HFF-Myc (cell line): ENCODE data around the gene MCF2L2.
A peak's percentile ranks its signal among the peaks of the same experiment; 100 is the strongest.

ENCODE experiments used
- DNase-seq: peaks from one replicate; pipeline ENCODE4 v3.0.0-alpha.2; 2011; ENCODE audit warnings: low read depth; ENCODE audit errors: extremely low read depth
- H3K4me3 ChIP-seq: replicated peaks from 2 replicates; pipeline ENCODE4 v1.5.1; 2011; ENCODE audit warnings: low read depth, mild to moderate bottlenecking, control low read depth, low read length
- TF ChIP-seq, protein P1 (sequence below): IDR thresholded peaks from 2 replicates; pipeline ENCODE4 v1.5.1; 2012; ENCODE audit warnings: mild to moderate bottlenecking, low read depth, low read length, control low read depth; ENCODE audit errors: missing control alignments

Gene MCF2L2

DNA sequence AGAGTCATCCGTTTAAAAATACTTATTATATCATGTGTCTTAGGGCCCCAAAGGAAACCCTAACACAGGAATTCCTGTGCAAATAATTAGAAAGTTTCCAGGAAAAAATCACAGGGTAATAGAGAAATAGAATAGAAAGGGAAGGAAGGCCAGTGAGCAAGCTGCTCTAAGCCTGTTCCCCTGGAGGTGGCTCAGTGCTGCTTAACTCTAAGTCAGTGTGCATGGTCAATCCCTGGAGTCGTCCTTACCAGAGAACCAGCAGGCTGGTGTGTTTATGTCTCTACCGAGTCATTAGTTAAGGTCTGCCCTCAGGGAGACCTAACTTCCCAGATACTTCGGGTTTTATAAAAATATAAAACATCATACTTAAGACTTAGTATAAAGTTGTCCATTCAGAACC lies 21.0 kb upstream of the MCF2L2 start:
- no peak overlapping the region for H3K4me3 ChIP-seq
- TF ChIP-seq, protein P1, sequence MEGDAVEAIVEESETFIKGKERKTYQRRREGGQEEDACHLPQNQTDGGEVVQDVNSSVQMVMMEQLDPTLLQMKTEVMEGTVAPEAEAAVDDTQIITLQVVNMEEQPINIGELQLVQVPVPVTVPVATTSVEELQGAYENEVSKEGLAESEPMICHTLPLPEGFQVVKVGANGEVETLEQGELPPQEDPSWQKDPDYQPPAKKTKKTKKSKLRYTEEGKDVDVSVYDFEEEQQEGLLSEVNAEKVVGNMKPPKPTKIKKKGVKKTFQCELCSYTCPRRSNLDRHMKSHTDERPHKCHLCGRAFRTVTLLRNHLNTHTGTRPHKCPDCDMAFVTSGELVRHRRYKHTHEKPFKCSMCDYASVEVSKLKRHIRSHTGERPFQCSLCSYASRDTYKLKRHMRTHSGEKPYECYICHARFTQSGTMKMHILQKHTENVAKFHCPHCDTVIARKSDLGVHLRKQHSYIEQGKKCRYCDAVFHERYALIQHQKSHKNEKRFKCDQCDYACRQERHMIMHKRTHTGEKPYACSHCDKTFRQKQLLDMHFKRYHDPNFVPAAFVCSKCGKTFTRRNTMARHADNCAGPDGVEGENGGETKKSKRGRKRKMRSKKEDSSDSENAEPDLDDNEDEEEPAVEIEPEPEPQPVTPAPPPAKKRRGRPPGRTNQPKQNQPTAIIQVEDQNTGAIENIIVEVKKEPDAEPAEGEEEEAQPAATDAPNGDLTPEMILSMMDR = no peak
- DNase-seq = no peak

DNA sequence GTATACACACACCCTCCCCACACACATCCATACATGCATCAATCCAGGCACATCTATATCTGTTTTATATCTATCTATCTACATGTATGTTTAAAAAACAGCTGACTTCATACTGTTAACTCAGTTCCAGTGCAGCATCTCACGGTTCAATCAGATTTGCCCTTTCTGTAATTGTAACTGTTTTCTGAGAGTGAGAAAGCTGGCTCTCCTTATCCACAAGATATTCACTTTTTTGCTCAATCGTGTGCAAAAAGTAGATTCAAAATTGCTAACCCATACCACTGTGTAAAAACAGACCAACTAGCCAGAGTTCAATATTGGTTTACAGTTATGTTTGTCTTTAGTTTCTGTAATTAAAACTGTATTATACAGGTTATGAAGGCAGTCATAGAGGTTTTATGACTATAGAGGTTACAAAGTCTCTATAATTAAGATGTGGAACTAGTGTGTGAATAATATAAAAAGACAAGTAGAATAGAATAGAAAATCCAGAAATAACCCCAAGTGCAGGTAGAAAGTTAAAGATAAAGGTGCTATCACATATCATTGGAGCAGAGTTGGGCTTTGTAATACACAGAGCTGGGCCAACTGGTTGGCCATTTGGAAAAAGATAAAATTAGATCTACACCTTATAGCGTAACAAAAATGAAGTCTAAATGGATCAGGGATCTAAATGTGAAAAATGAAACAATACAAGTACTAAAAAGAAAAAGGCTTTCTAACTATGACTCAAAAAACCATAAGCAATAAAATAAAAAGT lies 20.1 kb upstream of the MCF2L2 start:
- no peak for DNase-seq

DNA sequence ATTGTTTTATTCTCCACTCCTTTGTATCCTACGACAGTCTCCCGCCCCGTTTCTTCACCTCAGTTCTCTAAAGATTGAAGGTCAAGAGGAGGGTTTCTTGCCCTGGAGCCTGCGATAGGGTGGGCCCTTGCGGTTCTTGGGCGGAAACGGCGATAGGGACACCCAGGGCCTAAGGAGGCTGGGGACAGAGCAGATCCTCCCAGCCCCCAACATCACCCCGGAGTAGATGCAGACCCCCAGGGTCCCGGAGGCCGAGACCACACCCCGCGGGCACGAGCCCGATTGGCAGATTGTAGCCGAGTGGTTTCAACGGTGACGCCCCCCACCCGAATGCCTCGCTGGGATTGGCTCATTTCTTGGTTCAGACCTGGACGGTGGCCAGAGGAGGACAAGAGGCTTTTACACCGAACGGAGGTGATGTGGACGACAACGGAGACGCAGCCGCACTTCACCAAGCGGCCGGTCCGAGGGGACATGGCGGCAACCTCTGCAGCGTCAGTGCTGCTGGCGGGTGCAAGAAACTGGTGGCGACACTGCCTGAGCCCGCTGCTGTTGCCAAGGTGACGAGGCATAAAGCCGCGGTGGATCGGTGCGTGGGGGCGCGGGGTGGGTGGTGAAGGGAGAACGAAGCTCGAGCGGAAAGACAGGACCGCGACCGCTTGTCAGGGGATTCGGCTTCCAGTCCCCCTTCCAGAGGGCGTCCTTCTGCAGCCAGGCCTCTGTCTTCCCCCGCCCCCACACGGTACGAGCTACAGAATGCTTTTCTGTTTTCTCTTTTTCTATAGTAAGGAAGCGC lies 19.0 kb upstream of the MCF2L2 start:
- peak; percentile 33 for DNase-seq
- H3K4me3 ChIP-seq = peak overlapping the region; percentile 72
- TF ChIP-seq, protein P1 = no peak

More for the DNA sequence above, 20.1 kb upstream of the MCF2L2 start:
- TF ChIP-seq, protein P1 = no peak
- H3K4me3 ChIP-seq = peak overlapping the region; percentile 72

DNA sequence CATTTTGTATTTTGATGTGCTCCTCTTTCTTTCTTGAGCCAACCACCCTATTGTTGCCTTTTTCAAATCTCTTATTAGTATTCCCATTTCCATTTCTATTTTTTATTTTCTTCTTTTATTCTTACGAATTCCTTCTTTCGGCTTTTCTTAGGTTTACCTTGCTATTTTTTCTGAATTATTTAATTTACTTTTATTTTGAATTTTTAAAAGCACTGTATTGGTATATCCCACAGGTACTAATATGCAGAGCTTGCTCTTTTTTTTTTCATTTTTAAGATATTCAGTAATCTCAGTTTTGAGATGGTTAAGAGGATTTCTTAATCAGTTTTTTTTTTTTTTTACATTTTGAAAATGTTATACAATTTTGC lies 18.4 kb upstream of the MCF2L2 start:
- no peak for DNase-seq
- TF ChIP-seq, protein P1 = no peak
- peak overlapping the region; percentile 72 for H3K4me3 ChIP-seq

DNA sequence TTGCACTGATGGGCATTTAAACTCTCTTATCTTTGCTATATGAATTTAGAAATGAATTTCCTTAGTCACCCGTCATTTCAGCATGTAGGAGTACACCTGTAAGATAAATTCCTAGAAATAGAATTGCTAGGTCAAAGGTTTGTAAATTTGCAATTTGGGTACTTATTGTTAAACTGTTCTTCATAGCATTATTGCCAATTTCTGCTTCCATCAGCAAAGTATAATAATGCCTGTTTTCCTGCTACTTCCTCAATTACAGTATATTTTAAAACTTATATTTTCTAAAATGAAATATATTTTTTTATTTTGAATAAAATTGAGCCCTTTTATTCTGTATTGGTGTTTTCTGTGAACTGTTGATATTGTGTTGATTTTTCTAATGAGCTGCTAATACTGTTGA lies 16.3 kb upstream of the MCF2L2 start:
- H3K4me3 ChIP-seq = no peak overlapping the region
- DNase-seq = no peak
- TF ChIP-seq, protein P1 = no peak

DNA sequence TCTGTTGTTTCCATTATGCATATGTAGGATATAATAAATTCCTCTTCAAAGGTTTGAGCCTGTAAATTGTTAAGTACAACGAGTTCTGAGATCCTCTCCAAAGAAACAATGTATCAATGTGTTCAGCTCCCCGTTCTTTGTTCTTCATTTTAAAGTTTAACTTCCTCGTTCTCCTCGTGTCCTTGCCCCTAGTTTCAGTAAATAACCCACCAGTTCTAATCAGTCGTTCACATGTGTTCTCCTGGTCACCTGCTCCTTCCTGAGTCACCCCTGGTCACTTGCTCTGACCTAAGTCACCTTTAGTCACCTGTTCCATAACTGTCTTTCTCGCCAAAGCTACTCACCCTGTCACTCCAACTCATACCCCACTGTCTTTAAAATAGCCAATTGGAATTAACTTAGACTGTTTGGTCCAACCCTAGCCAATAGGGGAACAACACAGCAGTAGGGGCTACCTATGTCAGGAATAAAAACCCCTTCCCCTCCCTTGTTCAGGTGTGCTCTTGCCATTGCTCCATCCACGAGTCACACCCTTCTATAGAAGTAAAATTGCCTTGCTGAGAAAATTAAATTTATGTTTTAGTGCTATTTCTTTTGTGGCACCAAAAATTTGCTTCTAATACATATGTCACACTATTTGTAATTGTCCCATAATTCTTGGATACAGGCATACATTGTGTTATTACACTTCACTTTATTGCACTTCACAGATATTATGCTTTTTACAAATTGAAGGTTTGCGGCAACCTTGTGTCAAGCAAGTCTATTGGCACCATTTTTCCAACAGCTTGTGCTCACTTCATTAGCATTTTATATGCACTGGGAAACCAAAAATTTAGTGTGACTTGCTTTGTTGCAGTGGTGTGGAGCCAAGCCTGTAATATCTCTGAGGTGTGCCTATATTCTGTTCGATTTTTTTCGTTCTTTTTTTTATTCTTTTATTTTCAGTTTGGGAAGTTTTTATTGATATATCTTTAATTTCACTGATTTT lies 15.3 kb upstream of the MCF2L2 start:
- TF ChIP-seq, protein P1 = no peak
- H3K4me3 ChIP-seq = no peak overlapping the region
- DNase-seq = no peak
